Large intestine (tissue), 3 donors: ENCODE results near the gene MEIOC. TPM values are rescaled to one million over a fixed set of nuclear protein-coding genes. Genes with fewer than 3 reads are reported as not detected.
A peak's percentile ranks its signal among the peaks of the same experiment; 100 is the strongest.
"Not testable (repeated sequence)": the region's sequence is repeated elsewhere in the genome, so short reads cannot be mapped to it uniquely, and the experiment has no call there.

ENCODE experiments used
- DNase-seq, 2 donors: peaks; one replicate each; pipeline versions ENCODE4 v3.0.0 to v3.0.0-alpha.2; 2013
- H3K27ac ChIP-seq: one replicate; pipeline ENCODE4 v1.5.1; 2013; ENCODE audit warnings: low read length
- H3K27me3 ChIP-seq: 2 replicates; pipeline ENCODE4 v1.6.1; 2013; ENCODE audit warnings: low read length; ENCODE audit not compliant: control insufficient read depth, insufficient read depth
- H3K36me3 ChIP-seq: 2 replicates; pipeline ENCODE4 v1.6.1; 2013; ENCODE audit warnings: low read length; ENCODE audit not compliant: control insufficient read depth, insufficient read depth
- H3K4me1 ChIP-seq: one replicate; pipeline ENCODE4 v1.6.1; 2013; ENCODE audit warnings: low read length; ENCODE audit not compliant: control insufficient read depth, insufficient read depth
- H3K4me3 ChIP-seq: one replicate; pipeline ENCODE4 v1.5.1; 2013; ENCODE audit warnings: low read length
- H3K9me3 ChIP-seq: one replicate; pipeline ENCODE4 v1.6.1; 2013; ENCODE audit warnings: mild to moderate bottlenecking, low read depth, low read length, moderate library complexity; ENCODE audit not compliant: control insufficient read depth
- WGBS: methylation state at CpG from one replicate; pipeline ENCODE4 v1.1.5; 2013; ENCODE audit warnings: low lambda C conversion rate; ENCODE audit not compliant: insufficient coverage; 5-methylcytosine and 5-hydroxymethylcytosine counted together
- polyA plus RNA-seq: library from polyadenylated mRNA; unstranded; fragments of 120-200 nt; gene quantifications from one replicate; pipeline ENCODE4 v1.2.1, GENCODE V29; 2013

The MEIOC gene
- polyA plus RNA-seq, 1 donor: 0.55 TPM

DNA sequence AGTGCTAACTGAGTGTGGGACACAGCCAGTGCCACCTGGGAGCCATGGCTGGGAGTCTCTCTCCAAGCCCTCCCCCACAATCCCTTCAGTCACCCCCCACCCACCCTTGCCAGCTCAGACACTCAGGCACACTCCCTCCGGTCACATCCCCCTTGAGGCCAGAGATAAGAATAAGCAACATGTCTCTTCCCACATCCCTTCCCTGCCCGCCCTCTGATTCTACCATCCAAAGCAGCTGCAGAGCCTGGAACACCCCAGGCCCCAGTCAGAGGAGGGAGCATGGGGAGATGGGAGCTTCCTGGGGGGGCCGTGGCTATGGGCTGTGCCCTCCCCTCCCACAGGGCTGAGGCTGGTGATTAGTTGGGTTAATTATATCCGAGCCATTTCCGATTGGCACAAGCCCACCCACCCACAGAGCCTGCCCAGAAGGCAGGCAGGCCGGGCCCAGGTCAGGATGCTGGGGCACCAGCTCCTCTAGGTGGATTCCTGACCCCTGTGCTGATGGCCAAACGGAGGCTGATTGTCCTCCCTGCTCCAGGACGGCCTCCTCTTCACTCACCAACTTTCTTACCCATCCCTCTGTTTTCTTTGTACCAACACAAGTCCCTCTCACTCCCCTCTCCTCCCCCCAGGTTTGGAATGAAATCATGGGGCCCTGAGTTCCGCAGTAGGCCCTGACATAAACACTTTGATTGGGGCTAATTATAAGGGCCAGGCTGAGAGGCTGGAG is 28.6 kb upstream of the MEIOC start:
- no peak for DNase-seq
- H3K27me3 ChIP-seq: peaks cover 5% of the 10 kb centered on the region
- H3K27ac ChIP-seq: no peak overlapping the region
- H3K4me1 ChIP-seq: peaks cover 5% of the 10 kb centered on the region
- WGBS: no CpG with 5 or more reads among the region's 9 CpGs
- H3K4me3 ChIP-seq: no peak overlapping the region
- no peaks in the 10 kb centered on the region for H3K36me3 ChIP-seq
- H3K9me3 ChIP-seq: no peaks in the 10 kb centered on the region

DNA sequence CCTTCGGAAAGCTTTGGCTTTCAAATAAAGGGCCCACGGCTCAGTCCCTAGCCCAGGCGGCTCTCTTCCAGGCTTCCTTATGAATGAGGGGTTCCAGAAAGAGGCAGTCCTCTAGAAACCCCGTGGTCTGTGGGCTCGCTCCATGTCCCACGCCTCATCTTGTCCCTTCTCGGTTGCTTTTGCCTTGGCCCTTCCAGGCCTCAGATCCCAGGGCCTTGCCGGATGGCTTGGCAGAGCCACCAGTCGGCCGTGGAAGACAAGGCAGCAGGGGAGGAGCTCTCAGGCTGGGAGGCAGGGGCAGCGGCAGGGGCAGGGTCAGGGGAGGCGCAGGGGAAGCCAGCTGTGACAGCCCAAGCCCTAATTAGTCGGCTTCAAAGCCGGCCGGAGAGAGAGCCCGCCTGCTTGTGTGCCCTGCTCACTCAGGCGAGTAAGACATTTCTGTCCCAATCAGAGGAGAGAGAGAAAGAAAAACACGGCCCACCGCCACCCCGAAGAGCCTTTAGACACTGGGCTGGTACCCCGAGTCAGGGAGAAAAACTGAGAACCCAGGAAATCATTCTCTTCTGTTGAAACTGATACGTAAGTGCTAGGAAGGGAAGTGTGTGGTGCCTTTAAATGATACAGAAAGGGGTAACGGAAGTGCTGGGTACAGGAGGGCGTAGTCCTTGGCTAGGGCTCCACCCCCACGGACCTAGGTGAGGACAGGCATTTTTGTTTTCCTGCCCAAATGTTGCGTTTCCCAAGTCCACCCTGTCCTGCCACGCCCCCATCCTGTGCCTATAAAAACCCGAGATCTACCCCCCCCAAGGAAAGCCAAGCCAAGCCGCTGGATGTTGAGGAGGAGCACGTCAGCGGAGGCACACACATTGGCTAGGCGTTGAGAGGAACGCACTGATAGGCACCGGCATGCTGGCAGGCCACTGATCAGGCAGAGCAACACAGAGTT is 27.8 kb upstream of the MEIOC start:
- Histone ChIP-seq H3K4me3 (peak overlapping the region; percentile 37), H3K27ac (no peak overlapping the region), H3K27me3 (peaks cover 5% of the 10 kb centered on the region), H3K36me3 (no peaks in the 10 kb centered on the region), H3K4me1 (peaks cover 5% of the 10 kb centered on the region), H3K9me3 (no peaks in the 10 kb centered on the region)
- no CpG with 5 or more reads among the region's 34 CpGs for WGBS
- DNase-seq: peak in 1 of 2 donors; percentile 31

DNA sequence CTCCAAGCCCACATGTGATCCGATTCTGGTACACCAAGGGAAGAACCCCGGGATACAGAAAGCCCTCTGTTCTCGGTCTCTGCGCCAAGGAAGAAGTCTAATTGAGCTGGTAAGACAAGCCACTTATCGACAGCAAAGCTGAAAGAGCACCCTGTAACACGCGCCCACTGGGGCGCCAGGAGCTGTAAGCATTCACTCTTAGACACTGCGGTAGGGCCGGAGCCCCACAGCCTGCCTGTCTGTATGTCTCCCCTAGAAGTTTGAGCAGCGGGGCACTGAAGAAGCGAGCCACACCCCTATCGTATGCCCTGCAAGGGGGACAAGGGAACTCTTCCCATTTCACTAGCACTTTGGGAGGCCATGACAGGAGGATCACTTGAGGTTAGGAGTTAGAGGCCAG is 27.0 kb upstream of the MEIOC start:
- no peak overlapping the region for H3K27ac ChIP-seq
- no peaks in the 10 kb centered on the region for H3K36me3 ChIP-seq
- DNase-seq: no peak
- no CpG with 5 or more reads among the region's 13 CpGs for WGBS
- H3K4me3 ChIP-seq: no peak overlapping the region
- H3K4me1 ChIP-seq: peaks cover 5% of the 10 kb centered on the region
- no peaks in the 10 kb centered on the region for H3K9me3 ChIP-seq
- peaks cover 5% of the 10 kb centered on the region for H3K27me3 ChIP-seq

DNA sequence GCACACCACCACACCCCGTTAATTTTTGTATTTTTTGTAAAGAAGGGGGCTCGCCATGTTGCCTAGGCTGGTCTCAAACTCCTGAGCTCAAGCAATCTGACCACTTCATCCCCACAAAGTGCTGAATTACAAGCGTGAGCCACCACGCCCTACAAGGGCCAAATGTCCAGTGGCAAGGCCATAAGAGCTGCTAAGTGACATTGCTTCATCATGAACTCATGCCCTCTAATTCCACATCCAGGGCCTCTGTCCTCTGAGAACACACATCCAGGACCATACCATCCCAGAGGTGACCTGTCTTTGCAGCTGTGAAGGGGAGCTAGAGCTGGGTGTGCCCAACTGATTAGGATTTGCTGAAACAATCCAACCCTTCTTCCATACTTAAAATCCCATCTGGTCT is 25.6 kb upstream of the MEIOC start:
- peaks cover 3% of the 10 kb centered on the region for H3K27me3 ChIP-seq
- no CpG with 5 or more reads among the region's 4 CpGs for WGBS

DNA sequence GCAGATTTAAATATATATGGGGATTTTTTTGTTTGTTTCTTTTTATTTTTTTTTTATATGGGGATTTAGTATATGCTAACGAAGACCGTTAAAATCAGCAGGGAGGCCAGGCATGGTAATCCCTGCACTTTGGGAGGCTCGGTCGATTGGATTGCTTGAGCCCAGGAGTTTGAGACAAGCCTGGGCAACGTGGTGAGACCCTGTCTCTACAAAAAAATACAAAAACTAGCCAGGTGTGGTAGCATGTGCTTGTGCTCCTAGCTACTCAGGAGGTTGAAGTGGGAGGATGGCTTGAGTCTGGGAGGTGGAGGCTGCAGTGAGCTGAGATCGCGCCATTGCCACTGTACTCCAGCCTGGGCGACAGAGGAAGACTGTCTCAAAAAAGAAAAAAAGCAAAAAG is 22.3 kb upstream of the MEIOC start:
- H3K27ac ChIP-seq: no peak overlapping the region
- no peak for DNase-seq
- no peaks in the 10 kb centered on the region for H3K9me3 ChIP-seq
- no peak overlapping the region for H3K4me3 ChIP-seq
- no peaks in the 10 kb centered on the region for H3K27me3 ChIP-seq
- H3K4me1 ChIP-seq: no peaks in the 10 kb centered on the region
- WGBS: 90% methylated on average over 3 of the region's 8 CpGs
- no peaks in the 10 kb centered on the region for H3K36me3 ChIP-seq

More for the DNA sequence above, 25.6 kb upstream of the MEIOC start:
- DNase-seq: no peak
- Histone ChIP-seq H3K36me3 (no peaks in the 10 kb centered on the region), H3K27ac (no peak overlapping the region), H3K4me1 (peaks cover 5% of the 10 kb centered on the region), H3K9me3 (no peaks in the 10 kb centered on the region), H3K4me3 (no peak overlapping the region)

DNA sequence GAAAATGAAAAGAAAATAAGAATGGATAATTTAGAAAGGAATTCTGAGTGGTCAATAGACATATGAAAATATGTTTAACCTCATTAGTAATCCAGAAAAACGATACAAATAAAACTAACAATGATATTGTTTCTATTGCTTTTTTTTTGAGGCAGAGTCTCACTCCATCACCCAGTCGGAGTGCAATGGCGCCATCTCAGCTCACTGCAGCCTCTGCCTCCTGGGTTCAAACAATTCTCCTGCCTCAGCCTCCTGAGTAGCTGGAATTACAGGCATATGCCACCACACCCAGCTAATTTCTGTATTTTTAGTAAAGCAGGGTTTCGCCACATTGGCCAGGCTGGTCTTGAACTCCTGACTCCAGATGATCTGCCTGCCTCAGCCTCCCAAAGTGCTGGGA is 21.9 kb upstream of the MEIOC start:
- DNase-seq, H3K4me3 ChIP-seq: not testable (repeated sequence)
- 83% methylated on average over 1 of the region's 4 CpGs for WGBS

DNA sequence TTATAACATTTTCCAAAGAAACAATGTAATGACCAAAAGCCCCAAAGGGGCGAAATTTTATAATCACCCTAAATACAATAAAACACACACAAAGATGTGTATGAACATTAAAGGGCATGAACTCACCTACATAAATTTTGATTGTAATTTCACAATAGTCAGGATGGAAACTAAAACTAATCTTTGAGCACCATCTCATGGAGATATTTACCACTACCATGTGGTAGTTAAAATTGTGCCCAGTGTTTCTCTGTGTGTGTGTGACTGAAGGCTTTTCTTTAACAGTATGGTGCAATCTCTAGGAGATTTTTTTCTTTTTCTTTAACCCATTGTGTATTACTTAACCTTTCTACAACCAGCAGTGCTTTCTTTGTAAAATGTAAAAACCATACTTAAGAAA is 19.7 kb upstream of the MEIOC start:
- H3K27ac ChIP-seq: no peak overlapping the region
- no CpG with 5 or more reads among the region's 1 CpG for WGBS
- no peaks in the 10 kb centered on the region for H3K27me3 ChIP-seq
- no peaks in the 10 kb centered on the region for H3K36me3 ChIP-seq
- no peaks in the 10 kb centered on the region for H3K4me1 ChIP-seq
- no peak overlapping the region for H3K4me3 ChIP-seq
- H3K9me3 ChIP-seq: no peaks in the 10 kb centered on the region
- DNase-seq: no peak

More for the DNA sequence above, 21.9 kb upstream of the MEIOC start:
- H3K9me3 ChIP-seq, H3K27ac ChIP-seq, H3K27me3 ChIP-seq, H3K4me1 ChIP-seq, H3K36me3 ChIP-seq: not testable (repeated sequence)

- H3K36me3 ChIP-seq: no peaks in the 10 kb centered on the region
- no CpG with 5 or more reads among the region's 1 CpG for WGBS
- no peak for DNase-seq
- H3K4me3 ChIP-seq: no peak overlapping the region
- H3K4me1 ChIP-seq: no peaks in the 10 kb centered on the region
- H3K9me3 ChIP-seq: no peaks in the 10 kb centered on the region
- no peak overlapping the region for H3K27ac ChIP-seq
- no peaks in the 10 kb centered on the region for H3K27me3 ChIP-seq
Measured at GRCh38 chr17:44637066-44637465, 19.2 kb upstream of the MEIOC start.

DNA sequence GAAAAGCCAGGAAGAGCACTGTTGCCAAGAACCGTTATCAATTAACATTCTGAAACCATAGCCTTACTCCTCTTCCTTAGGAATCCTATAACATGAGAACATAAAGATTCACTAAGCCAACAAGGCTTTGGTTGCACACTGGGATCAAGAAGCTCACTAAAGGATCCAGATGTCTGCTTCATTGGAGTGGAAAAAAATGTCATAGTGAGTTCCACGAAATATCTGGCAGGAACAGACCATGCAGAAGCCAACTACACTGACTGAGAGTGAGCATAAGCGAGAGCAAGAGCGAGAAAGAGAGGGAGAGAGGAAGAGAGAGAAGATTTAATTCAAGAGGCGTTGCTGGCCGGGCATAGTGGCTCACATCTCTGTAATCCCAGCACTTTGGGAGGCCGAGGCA is 13.4 kb upstream of the MEIOC start:
- no peaks in the 10 kb centered on the region for H3K9me3 ChIP-seq
- WGBS: 73% methylated on average over 3 of the region's 7 CpGs
- H3K4me3 ChIP-seq: no peak overlapping the region
- H3K36me3 ChIP-seq: no peaks in the 10 kb centered on the region
- no peaks in the 10 kb centered on the region for H3K4me1 ChIP-seq
- H3K27me3 ChIP-seq: peaks cover 4% of the 10 kb centered on the region
- H3K27ac ChIP-seq: no peak overlapping the region
- no peak for DNase-seq

GRCh38 chr17:44645341-44645740 is 10.9 kb upstream of the MEIOC start:
- Histone ChIP-seq H3K36me3 (no peaks in the 10 kb centered on the region), H3K27me3 (peaks cover 9% of the 10 kb centered on the region), H3K27ac (no peak overlapping the region), H3K4me3 (no peak overlapping the region), H3K9me3 (no peaks in the 10 kb centered on the region), H3K4me1 (no peaks in the 10 kb centered on the region)
- WGBS: 100% methylated on average over 1 of the region's 12 CpGs
- no peak for DNase-seq
